Measurements from ENCODE around the gene LRRC26. TPM values are rescaled to one million over a fixed set of nuclear protein-coding genes. Genes with fewer than 3 reads are reported as not detected.

LRRC26 gene
- total RNA-seq, 2 experiments from 2014 or later: not detected

- H3K27me3 Mint-ChIP-seq: no peaks in the 10 kb centered on the region
- H3K4me3 Mint-ChIP-seq: no peak overlapping the region
- intact Hi-C loops (cut with micrococcal nuclease): no loop called here
- no peak overlapping the region for H3K27ac Mint-ChIP-seq
- DNase-seq: no peak
- TF ChIP-seq CTCF (IDR thresholded peaks at IDR 0.05): no peak
- ChIA-PET CTCF (interaction anchor here (1.3 to 1.5 kb wide), 2 partner anchors 9 to 45 kb away, joined by 3 to 5 read pairs; partner anchors contain the start of gene TPRN), POLR2A (interaction anchor here (1.2 kb wide), 1 partner anchor 9 kb away, joined by 3 read pairs; the partner anchor contains the start of gene TPRN)
- peaks cover 22% of the 10 kb centered on the region for H3K4me1 Mint-ChIP-seq (ENCODE audit: low read depth)
- no peak for ATAC-seq
- H3K9me3 Mint-ChIP-seq: no peaks in the 10 kb centered on the region
- peaks cover 6% of the 10 kb centered on the region for H3K36me3 Mint-ChIP-seq (ENCODE audit: low read depth)
Measured at GRCh38 chr9:137191691-137192447, 22.0 kb upstream of the LRRC26 start.

GRCh38 chr9:137191245-137191644 lies 21.4 kb upstream of the LRRC26 start:
- Mint-ChIP-seq H3K36me3 (ENCODE audit: low read depth) (peaks cover 6% of the 10 kb centered on the region), H3K4me1 (ENCODE audit: low read depth) (peaks cover 27% of the 10 kb centered on the region), H3K27me3 (no peaks in the 10 kb centered on the region), H3K4me3 (no peak overlapping the region), H3K27ac (peak overlapping the region; percentile 55), H3K9me3 (no peaks in the 10 kb centered on the region)
- DNase-seq: no peak
- intact Hi-C loops (cut with micrococcal nuclease): no loop called here
- ChIA-PET POLR2A (no interaction called here), CTCF (interaction anchor here (0.8 to 1.5 kb wide), 3 partner anchors 9 to 156 kb away, joined by 3 to 5 read pairs (median 3); partner anchors contain the start of gene TPRN)
- ATAC-seq: no peak
- no peak for TF ChIP-seq CTCF (IDR thresholded peaks at IDR 0.05)

- no peak overlapping the region for H3K27ac Mint-ChIP-seq
- H3K36me3 Mint-ChIP-seq (ENCODE audit: low read depth): peaks cover 6% of the 10 kb centered on the region
- POLR2A ChIA-PET: interaction anchor here (1.3 to 4.0 kb wide), 3 partner anchors 8 to 63 kb away, joined by 5 to 16 read pairs (median 9); no protein-coding TSS in a partner anchor
- CTCF ChIA-PET: interaction anchor here (0.7 to 2.0 kb wide), 6 partner anchors 16 to 155 kb away, joined by 3 to 15 read pairs (median 4); partner anchors contain the start of genes NDOR1, RNF224 and TMEM203
- ATAC-seq: no peak
- H3K27me3 Mint-ChIP-seq: no peaks in the 10 kb centered on the region
- peaks cover 30% of the 10 kb centered on the region for H3K4me1 Mint-ChIP-seq (ENCODE audit: low read depth)
- H3K9me3 Mint-ChIP-seq: no peaks in the 10 kb centered on the region
- DNase-seq: no peak
- peak overlapping the region; percentile 52 for H3K4me3 Mint-ChIP-seq
- no peak for TF ChIP-seq CTCF (IDR thresholded peaks at IDR 0.05)
- intact Hi-C loops (cut with micrococcal nuclease): no loop called here
Measured at GRCh38 chr9:137190315-137190856, 20.5 kb upstream of the LRRC26 start.

GRCh38 chr9:137189297-137190295 lies 19.7 kb upstream of the LRRC26 start:
- peaks cover 32% of the 10 kb centered on the region for H3K4me1 Mint-ChIP-seq (ENCODE audit: low read depth)
- DNase-seq (no peak), ATAC-seq (no peak)
- H3K9me3 Mint-ChIP-seq: no peaks in the 10 kb centered on the region
- ChIA-PET POLR2A (interaction anchor here (0.9 to 4.0 kb wide), 13 partner anchors 9 to 103 kb away, joined by 3 to 28 read pairs (median 5); partner anchors contain the start of genes DPP7, LRRC26, MAN1B1 and NDOR1), CTCF (interaction anchor here (0.8 to 2.2 kb wide), 19 partner anchors 8 to 94 kb away, joined by 3 to 15 read pairs (median 4); partner anchors contain the start of genes CYSRT1, NDOR1, RNF224 and TMEM203)
- peak overlapping the region; percentile 94 for H3K27ac Mint-ChIP-seq
- peaks cover 6% of the 10 kb centered on the region for H3K36me3 Mint-ChIP-seq (ENCODE audit: low read depth)
- H3K4me3 Mint-ChIP-seq: peak overlapping the region; percentile 91
- no peaks in the 10 kb centered on the region for H3K27me3 Mint-ChIP-seq
- intact Hi-C loops (cut with micrococcal nuclease): no loop called here
- TF ChIP-seq CTCF (IDR thresholded peaks at IDR 0.05): peak; percentile 24

Measured in activated CD8-positive, alpha-beta T cell treated with anti-CD3 and anti-CD28 coated beads for 36 hours (primary cell).